Measurements from ENCODE around the gene ZNF205. TPM values are rescaled to one million over a fixed set of nuclear protein-coding genes. Genes with fewer than 3 reads are reported as not detected.
"Not testable (repeated sequence)": the region's sequence is repeated elsewhere in the genome, so short reads cannot be mapped to it uniquely, and the experiment has no call there.

Gene ZNF205
- total RNA-seq, 2 experiments from 2014 or later, result 0.23 TPM; not detected in 1

- ChIA-PET POLR2A (no interaction called here), CTCF (no interaction called here)
These were observed 26.5 kb downstream of the ZNF205 start for GRCh38 chr16:3138823-3139426.

GRCh38 chr16:3139561-3139960 is 27.2 kb downstream of the ZNF205 start:
- POLR2A ChIA-PET, CTCF ChIA-PET: not testable (repeated sequence)

GRCh38 chr16:3140603-3141427 is 28.4 kb downstream of the ZNF205 start:
- ChIA-PET POLR2A (no interaction called here), CTCF (no interaction called here)

- ChIA-PET CTCF (interaction anchor here (1.0 kb wide), 1 partner anchor 13 kb away, joined by 3 read pairs; no protein-coding TSS in a partner anchor), POLR2A (no interaction called here)
These were observed 29.5 kb downstream of the ZNF205 start for GRCh38 chr16:3141781-3142311.

GRCh38 chr16:3142327-3142726 is 29.9 kb downstream of the ZNF205 start:
- ChIA-PET POLR2A (no interaction called here), CTCF (interaction anchor here (1.0 kb wide), 1 partner anchor 13 kb away, joined by 3 read pairs; no protein-coding TSS in a partner anchor)

GRCh38 chr16:3142770-3143169 is 30.4 kb downstream of the ZNF205 start:
- POLR2A ChIA-PET, result no interaction called here
- CTCF ChIA-PET, result interaction anchor here (1.0 to 1.3 kb wide), 2 partner anchors 14 to 27 kb away, joined by 3 read pairs; no protein-coding TSS in a partner anchor

- ChIA-PET POLR2A (no interaction called here), CTCF (interaction anchor here (1.3 kb wide), 1 partner anchor 27 kb away, joined by 3 read pairs; no protein-coding TSS in a partner anchor)
These were observed 30.8 kb downstream of the ZNF205 start for GRCh38 chr16:3143189-3143588.

GRCh38 chr16:3143598-3144320 is 31.4 kb downstream of the ZNF205 start:
- CTCF ChIA-PET, result interaction anchor here (1.0 to 2.7 kb wide), 4 partner anchors 10 to 48 kb away, joined by 3 to 13 read pairs (median 4); no protein-coding TSS in a partner anchor
- POLR2A ChIA-PET, result interaction anchor here (1.4 kb wide), 1 partner anchor 9 kb away, joined by 6 read pairs; the partner anchor contains the start of gene ZNF213

GRCh38 chr16:3144321-3144983 is 32.1 kb downstream of the ZNF205 start:
- ChIA-PET POLR2A (interaction anchor here (1.4 kb wide), 1 partner anchor 10 kb away, joined by 6 read pairs; the partner anchor contains the start of gene ZNF213), CTCF (interaction anchor here (1.0 to 2.7 kb wide), 3 partner anchors 11 to 49 kb away, joined by 3 to 13 read pairs (median 5); no protein-coding TSS in a partner anchor)

GRCh38 chr16:3145151-3145550 is 32.8 kb downstream of the ZNF205 start:
- POLR2A ChIA-PET, result interaction anchor here (1.4 kb wide), 1 partner anchor 10 kb away, joined by 6 read pairs; the partner anchor contains the start of gene ZNF213
- CTCF ChIA-PET, result interaction anchor here (0.8 to 2.7 kb wide), 3 partner anchors 12 to 49 kb away, joined by 3 to 13 read pairs (median 5); no protein-coding TSS in a partner anchor

- ChIA-PET POLR2A (interaction anchor here (1.4 kb wide), 1 partner anchor 11 kb away, joined by 6 read pairs; the partner anchor contains the start of gene ZNF213), CTCF (interaction anchor here (0.8 to 2.7 kb wide), 3 partner anchors 12 to 49 kb away, joined by 3 to 13 read pairs (median 5); no protein-coding TSS in a partner anchor)
These were observed 33.3 kb downstream of the ZNF205 start for GRCh38 chr16:3145660-3146059.

- CTCF ChIA-PET, result interaction anchor here (0.9 to 1.7 kb wide), 4 partner anchors 10 to 116 kb away, joined by 3 to 4 read pairs (median 3); no protein-coding TSS in a partner anchor
- POLR2A ChIA-PET, result interaction anchor here (0.5 to 1.9 kb wide), 3 partner anchors 10 to 355 kb away, joined by 3 to 6 read pairs (median 5); partner anchors contain the start of gene ZNF213
These were observed 34.8 kb downstream of the ZNF205 start for GRCh38 chr16:3147046-3147756.

GRCh38 chr16:3147757-3148104 is 35.3 kb downstream of the ZNF205 start:
- ChIA-PET POLR2A (interaction anchor here (0.5 to 1.9 kb wide), 3 partner anchors 10 to 354 kb away, joined by 3 to 6 read pairs (median 5); partner anchors contain the start of gene ZNF213), CTCF (interaction anchor here (0.9 to 1.7 kb wide), 5 partner anchors 10 to 116 kb away, joined by 3 to 4 read pairs (median 3); no protein-coding TSS in a partner anchor)

- ChIA-PET CTCF (interaction anchor here (0.7 to 2.9 kb wide), 10 partner anchors 10 to 90 kb away, joined by 3 to 22 read pairs (median 5); partner anchors contain the start of gene ZNF213), POLR2A (interaction anchor here (1.0 to 2.7 kb wide), 3 partner anchors 14 to 144 kb away, joined by 4 to 21 read pairs (median 6); partner anchors contain the start of gene ZNF213)
These were observed 36.1 kb downstream of the ZNF205 start for GRCh38 chr16:3148256-3149192.

GRCh38 chr16:3149193-3149530 is 36.8 kb downstream of the ZNF205 start:
- ChIA-PET POLR2A (interaction anchor here (1.0 to 2.7 kb wide), 3 partner anchors 14 to 144 kb away, joined by 3 to 21 read pairs (median 4); partner anchors contain the start of gene ZNF213), CTCF (interaction anchor here (0.7 to 2.9 kb wide), 11 partner anchors 10 to 121 kb away, joined by 3 to 22 read pairs (median 6); partner anchors contain the start of gene ZNF213)

Measured in activated CD8-positive, alpha-beta memory T cell treated with anti-CD3 and anti-CD28 coated beads for 36 hours (primary cell).